ENCODE results near the gene SLC38A11. TPM values are rescaled to one million over a fixed set of nuclear protein-coding genes. Genes with fewer than 3 reads are reported as not detected.

The SLC38A11 gene
- total and polyA plus RNA-seq, 2 of the 13 experiments (the other 11 are each of a cell fraction or from before 2014, with no cell fraction given): 14.0 to 14.3 TPM

DNA sequence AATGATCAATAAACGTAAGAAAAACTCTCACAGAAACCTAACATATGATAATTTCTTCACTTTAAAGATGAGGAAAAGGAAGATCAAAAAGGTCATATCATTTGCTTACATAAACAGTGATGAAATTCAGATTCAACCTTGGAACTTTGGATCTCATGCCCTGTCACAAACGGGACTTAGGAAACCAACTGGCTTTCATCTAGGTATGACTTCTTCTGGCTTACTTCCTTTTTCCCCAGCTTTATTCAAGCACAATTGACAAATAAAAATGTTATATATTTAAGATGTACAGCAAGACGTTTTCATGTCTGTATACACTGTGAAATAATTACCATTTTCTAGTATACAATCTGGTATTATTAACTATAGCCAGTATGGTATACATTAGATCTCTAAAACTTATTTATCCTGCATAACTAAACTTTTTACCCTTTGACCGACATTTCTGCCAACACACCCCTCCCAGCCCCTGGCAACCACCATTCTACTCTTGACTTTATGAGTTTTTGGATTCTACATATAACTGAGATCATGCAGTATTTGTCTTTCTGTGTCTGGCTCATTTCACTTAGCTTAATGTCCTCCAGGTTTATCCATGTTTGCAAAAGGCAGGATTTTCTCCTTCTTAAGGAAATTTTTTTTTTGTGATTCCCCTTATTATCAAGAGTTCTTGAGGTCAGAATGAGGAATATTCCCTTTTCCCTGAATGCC is 67.7 kb downstream of the SLC38A11 start (continued):
- peak; percentile 18 for TF ChIP-seq YY1 (IDR thresholded peaks at IDR 0.05; ENCODE audit: insufficient read depth, insufficient replicate concordance, low read depth, low read length)
- TF ChIP-seq ZNF792 (CRISPR knock-in tag; IDR thresholded peaks at IDR 0.05): peak; percentile 68
- no peak for TF ChIP-seq NPAS2 (CRISPR knock-in tag; IDR thresholded peaks at IDR 0.05; ENCODE audit: borderline replicate concordance)
- TF ChIP-seq ZNF432 (CRISPR knock-in tag; IDR thresholded peaks at IDR 0.05; ENCODE audit: borderline replicate concordance): no peak
- no peak for TF ChIP-seq ZNF577 (CRISPR knock-in tag; IDR thresholded peaks at IDR 0.05; ENCODE audit: borderline replicate concordance, low read depth)
- peak; percentile 93 for TF ChIP-seq FOXA3 (CRISPR knock-in tag; IDR thresholded peaks at IDR 0.05)
- TF ChIP-seq HDAC6 (IDR thresholded peaks at IDR 0.05; ENCODE audit: low read depth, low read length): no peak; the same call in 1 of the 2 replicates
- no peak for TF ChIP-seq SSRP1 (CRISPR knock-in tag; IDR thresholded peaks at IDR 0.05)
- peak; percentile 56; the same call in 1 of the 2 replicates for TF ChIP-seq HDAC1 (CRISPR knock-in tag; IDR thresholded peaks at IDR 0.05)
- peak; percentile 67; the same call in 1 of the 2 replicates for TF ChIP-seq MEIS2 (CRISPR knock-in tag; IDR thresholded peaks at IDR 0.05)
- TF ChIP-seq TRIM22 (IDR thresholded peaks at IDR 0.05): no peak
- no peak for TF ChIP-seq MAF1 (CRISPR knock-in tag; IDR thresholded peaks at IDR 0.05; ENCODE audit: borderline replicate concordance)
- TF ChIP-seq, protein P1, sequence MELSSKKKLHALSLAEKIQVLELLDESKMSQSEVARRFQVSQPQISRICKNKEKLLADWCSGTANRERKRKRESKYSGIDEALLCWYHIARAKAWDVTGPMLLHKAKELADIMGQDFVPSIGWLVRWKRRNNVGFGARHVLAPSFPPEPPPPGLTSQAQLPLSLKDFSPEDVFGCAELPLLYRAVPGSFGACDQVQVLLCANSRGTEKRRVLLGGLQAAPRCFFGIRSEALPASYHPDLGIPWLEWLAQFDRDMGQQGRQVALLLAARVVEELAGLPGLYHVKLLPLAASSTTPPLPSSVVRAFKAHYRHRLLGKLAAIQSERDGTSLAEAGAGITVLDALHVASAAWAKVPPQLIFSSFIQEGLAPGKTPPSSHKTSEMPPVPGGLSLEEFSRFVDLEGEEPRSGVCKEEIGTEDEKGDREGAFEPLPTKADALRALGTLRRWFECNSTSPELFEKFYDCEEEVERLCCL (CRISPR knock-in tag; IDR thresholded peaks at IDR 0.05; ENCODE audit: borderline replicate concordance): no peak
- no peak for TF ChIP-seq ZNF296 (CRISPR knock-in tag; conservative IDR thresholded peaks at IDR 0.05)
- no peak for TF ChIP-seq ZBTB26 (CRISPR knock-in tag; IDR thresholded peaks at IDR 0.05; ENCODE audit: borderline replicate concordance)
- no peak for TF ChIP-seq PCBP2 (optimal IDR thresholded peaks at IDR 0.05; ENCODE audit: low read depth, low read length, poor library complexity, severe bottlenecking)
- TF ChIP-seq ZXDC (CRISPR knock-in tag; IDR thresholded peaks at IDR 0.05): no peak
- TF ChIP-seq PRPF4 (IDR thresholded peaks at IDR 0.05; ENCODE audit: low read depth, low read length, poor library complexity, severe bottlenecking): no peak
- TF ChIP-seq FOXJ3 (CRISPR knock-in tag; IDR thresholded peaks at IDR 0.05; ENCODE audit: borderline replicate concordance): peak; percentile 92; the same call in 1 of the 2 replicates

All from HepG2 (cell line).